Vagina (tissue), 2 donors: ENCODE data around the gene E4F1.

Experiments
- POLR2AphosphoS5 ChIP-seq, 2 donors: sonication (generic); formaldehyde crosslinking; IDR thresholded peaks; one replicate each; pipeline ENCODE4 v1.9.0; 2017; ENCODE audit warnings: antibody characterized with exemption in 2 of 2, mild to moderate bottlenecking in 2 of 2, low read depth in 1 of 2; ENCODE audit not compliant: insufficient read depth in 1 of 2
- TF ChIP-seq, protein P1 (sequence below), 3 experiments: fragments of 450-650 bp in 2 of 3; fragments of 200-600 bp in 1 of 3; sonication (generic) in 1 of 3; IDR thresholded peaks; one replicate each; pipeline ENCODE4 v1.5.1; 2017 to 2019; ENCODE audit warnings: antibody characterized with exemption in 3 of 3, mild to moderate bottlenecking in 2 of 3, moderate library complexity in 2 of 3

GRCh38 chr16:2196162-2196980 is 27.0 kb upstream of the E4F1 start, which contains the start of gene CASKIN1:
- TF ChIP-seq, protein P1, sequence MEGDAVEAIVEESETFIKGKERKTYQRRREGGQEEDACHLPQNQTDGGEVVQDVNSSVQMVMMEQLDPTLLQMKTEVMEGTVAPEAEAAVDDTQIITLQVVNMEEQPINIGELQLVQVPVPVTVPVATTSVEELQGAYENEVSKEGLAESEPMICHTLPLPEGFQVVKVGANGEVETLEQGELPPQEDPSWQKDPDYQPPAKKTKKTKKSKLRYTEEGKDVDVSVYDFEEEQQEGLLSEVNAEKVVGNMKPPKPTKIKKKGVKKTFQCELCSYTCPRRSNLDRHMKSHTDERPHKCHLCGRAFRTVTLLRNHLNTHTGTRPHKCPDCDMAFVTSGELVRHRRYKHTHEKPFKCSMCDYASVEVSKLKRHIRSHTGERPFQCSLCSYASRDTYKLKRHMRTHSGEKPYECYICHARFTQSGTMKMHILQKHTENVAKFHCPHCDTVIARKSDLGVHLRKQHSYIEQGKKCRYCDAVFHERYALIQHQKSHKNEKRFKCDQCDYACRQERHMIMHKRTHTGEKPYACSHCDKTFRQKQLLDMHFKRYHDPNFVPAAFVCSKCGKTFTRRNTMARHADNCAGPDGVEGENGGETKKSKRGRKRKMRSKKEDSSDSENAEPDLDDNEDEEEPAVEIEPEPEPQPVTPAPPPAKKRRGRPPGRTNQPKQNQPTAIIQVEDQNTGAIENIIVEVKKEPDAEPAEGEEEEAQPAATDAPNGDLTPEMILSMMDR (IDR thresholded peaks at IDR 0.05) = no peak
- no peak for TF ChIP-seq POLR2AphosphoS5 (IDR thresholded peaks at IDR 0.05; ENCODE audit: insufficient read depth in 1 of 2, low read depth in 1 of 2)
